ENCODE measurements around the gene SHC4.

Gene SHC4

DNA sequence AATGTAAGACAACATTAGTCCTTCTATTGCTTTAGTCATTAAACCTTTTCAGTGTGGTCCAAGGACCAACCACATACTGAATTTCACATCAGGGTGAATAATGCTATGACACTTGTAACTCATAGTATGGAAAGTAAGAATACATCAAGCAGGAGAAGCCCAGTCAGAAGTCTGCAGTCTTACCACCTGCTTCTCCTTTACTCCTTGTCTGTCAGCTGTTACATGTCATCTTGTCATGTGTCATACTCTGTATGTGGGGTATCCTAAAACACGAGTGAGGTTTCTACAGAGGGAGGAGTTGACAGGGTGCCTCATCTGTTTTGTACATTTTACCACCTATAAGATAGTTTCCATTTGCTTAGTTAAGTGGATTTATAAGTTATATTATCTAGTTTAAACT lies 118.6 kb downstream of the SHC4 start:
- DNase-seq (ENCODE audit: low read depth in 2 of 2): no peak
- TF ChIP-seq, protein P1, sequence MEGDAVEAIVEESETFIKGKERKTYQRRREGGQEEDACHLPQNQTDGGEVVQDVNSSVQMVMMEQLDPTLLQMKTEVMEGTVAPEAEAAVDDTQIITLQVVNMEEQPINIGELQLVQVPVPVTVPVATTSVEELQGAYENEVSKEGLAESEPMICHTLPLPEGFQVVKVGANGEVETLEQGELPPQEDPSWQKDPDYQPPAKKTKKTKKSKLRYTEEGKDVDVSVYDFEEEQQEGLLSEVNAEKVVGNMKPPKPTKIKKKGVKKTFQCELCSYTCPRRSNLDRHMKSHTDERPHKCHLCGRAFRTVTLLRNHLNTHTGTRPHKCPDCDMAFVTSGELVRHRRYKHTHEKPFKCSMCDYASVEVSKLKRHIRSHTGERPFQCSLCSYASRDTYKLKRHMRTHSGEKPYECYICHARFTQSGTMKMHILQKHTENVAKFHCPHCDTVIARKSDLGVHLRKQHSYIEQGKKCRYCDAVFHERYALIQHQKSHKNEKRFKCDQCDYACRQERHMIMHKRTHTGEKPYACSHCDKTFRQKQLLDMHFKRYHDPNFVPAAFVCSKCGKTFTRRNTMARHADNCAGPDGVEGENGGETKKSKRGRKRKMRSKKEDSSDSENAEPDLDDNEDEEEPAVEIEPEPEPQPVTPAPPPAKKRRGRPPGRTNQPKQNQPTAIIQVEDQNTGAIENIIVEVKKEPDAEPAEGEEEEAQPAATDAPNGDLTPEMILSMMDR (IDR thresholded peaks at IDR 0.05; ENCODE audit: low read depth, low read length): no peak
- H3K4me3 ChIP-seq (replicated peaks in 1 of 2; ENCODE audit: low read depth in 2 of 2, low read length in 2 of 2): no peak overlapping the region

DNA sequence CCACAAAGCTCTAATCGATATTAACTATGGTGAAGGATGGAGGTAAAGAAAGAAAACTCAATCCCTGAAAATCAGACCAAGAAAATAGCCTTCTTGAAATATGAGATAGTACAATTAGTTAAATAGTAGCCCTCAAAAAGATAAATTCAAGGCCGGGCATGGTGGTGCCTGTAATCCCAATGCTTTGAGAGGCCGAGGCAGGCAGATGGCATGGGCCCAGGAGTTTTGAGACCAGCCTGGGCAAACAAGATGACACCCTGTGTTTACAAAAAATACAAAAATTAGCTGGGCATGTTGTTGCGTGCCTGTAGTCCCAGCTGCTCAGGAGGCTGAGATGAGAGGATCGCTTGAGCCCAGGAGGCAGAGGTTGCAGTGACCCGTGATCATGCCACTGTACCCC lies 121.2 kb downstream of the SHC4 start:
- H3K4me3 ChIP-seq (replicated peaks in 1 of 2; ENCODE audit: low read depth in 2 of 2, low read length in 2 of 2): no peak overlapping the region
- TF ChIP-seq, protein P1 (IDR thresholded peaks at IDR 0.05; ENCODE audit: low read depth, low read length): no peak
- DNase-seq (ENCODE audit: low read depth in 2 of 2): no peak

DNA sequence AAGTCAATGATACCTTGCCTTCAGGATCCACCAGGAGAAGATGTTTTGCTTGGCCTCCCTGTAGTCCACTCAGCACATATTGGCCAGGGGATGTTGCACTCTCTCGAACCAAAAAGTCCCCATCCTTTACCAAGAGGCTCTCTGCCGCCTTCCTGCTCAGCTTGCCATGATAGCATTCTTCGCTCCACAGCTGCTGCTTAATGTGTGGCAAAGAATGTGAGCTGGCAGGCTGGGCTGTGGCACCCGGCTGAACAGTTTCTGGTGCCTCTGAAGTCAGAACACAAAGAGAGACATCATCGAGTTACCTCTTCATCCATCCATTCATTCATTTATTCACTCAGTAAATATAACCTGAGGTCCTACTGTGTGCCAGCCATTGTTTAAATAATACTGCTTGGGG lies 129.0 kb downstream of the SHC4 start:
- no peak overlapping the region for H3K4me3 ChIP-seq (replicated peaks in 1 of 2; ENCODE audit: low read depth in 2 of 2, low read length in 2 of 2)
- TF ChIP-seq, protein P1 (IDR thresholded peaks at IDR 0.05; ENCODE audit: low read depth, low read length): no peak
- no peak for DNase-seq (ENCODE audit: low read depth in 2 of 2)

DNA sequence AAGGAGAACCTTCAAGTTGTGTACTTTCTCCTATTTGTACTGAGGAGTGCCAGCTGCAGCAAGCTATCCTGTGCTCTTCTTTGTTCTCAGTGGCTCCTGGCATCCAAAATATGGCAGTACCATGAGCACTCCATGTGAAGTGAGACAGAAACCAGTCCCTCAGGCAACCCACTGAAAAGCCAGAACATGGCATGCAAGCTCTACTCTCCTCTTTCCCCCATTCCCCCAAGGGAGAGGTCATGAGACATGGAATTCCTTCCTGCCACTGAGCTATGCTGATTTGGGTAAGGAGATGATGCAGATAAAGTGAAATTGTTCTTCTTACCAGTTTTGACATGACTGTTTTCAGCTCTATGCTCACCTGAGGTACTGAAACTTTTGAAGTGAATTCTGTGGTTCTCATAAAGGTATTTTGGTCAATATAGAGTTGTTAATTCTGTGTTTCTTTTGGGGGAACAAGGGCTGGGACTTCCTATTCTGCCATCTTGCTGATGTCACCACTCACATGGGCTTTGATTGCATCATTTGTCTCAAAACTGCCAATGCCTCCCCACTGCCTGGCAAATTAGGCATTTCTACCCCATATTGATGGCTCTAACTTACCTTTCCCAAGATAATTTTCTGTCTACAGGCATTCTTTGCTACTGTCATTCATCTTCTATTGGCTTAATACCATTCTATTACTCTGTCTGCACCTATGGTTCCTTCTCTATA lies 130.0 kb downstream of the SHC4 start:
- TF ChIP-seq, protein P1 (IDR thresholded peaks at IDR 0.05; ENCODE audit: low read depth, low read length): no peak
- no peak for DNase-seq (ENCODE audit: low read depth in 2 of 2)
- no peak overlapping the region for H3K4me3 ChIP-seq (replicated peaks in 1 of 2; ENCODE audit: low read depth in 2 of 2, low read length in 2 of 2)

DNA sequence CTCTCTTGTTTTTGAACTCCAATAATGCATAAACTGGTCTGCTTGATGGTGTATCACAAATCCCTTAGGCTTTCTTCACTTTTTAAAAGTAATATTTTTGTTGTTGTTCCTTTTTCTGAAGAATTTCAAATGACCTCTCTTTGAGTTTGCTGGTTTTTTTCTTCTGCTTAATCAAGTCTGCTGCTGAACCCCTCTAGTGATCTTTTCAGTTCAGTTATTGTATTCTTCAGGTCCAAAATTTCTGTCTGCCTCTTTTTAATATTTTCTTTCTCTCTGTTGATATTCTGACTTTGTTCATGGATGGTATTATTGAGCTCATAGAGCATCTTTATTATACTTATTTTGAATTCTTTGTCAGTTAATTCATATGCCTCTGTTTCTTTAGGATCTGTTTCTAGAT lies 131.1 kb downstream of the SHC4 start:
- no peak for DNase-seq (ENCODE audit: low read depth in 2 of 2)
- TF ChIP-seq, protein P1 (IDR thresholded peaks at IDR 0.05; ENCODE audit: low read depth, low read length): no peak
- H3K4me3 ChIP-seq (replicated peaks in 1 of 2; ENCODE audit: low read depth in 2 of 2, low read length in 2 of 2): no peak overlapping the region

DNA sequence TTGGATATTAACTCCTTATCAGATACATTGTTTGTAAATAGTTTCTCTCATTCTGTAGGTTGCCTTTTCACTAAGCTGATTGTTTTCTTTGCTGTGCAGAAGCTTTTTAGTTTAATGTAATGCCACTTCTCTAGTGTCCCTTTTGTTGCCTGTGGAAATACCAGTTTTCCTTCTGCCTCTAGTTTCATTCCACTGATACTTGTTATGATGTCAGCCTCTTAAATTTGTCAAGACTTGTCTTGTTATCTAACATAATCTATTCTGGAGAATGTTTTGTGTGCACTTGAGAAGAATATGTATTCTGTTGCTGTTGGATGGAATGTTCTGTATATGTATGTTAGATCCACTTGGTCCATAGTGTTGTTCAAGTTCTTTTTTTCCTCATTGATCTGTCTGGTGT lies 134.8 kb downstream of the SHC4 start:
- TF ChIP-seq, protein P1 (IDR thresholded peaks at IDR 0.05; ENCODE audit: low read depth, low read length): no peak
- no peak overlapping the region for H3K4me3 ChIP-seq (replicated peaks in 1 of 2; ENCODE audit: low read depth in 2 of 2, low read length in 2 of 2)
- no peak for DNase-seq (ENCODE audit: low read depth in 2 of 2)

DNA sequence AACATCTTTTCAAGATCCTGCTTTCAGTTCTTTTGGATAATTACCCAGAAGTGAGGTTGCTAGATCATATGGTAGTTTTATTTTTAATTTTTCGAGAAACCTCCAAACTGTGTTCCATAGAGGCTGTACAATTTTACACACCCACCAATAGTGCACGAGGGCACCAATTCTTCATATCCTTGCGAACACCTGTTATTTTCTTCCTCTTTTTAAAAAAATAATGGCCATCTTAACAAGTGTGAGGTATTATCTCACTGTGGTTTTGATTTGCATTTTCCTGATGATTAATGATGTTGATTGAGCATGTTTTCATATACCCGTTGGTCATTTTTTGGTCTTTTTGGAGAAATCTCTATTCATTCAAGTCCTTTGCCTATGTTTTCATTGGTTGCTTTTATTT lies 135.2 kb downstream of the SHC4 start:
- no peak for DNase-seq (ENCODE audit: low read depth in 2 of 2)
- TF ChIP-seq, protein P1 (IDR thresholded peaks at IDR 0.05; ENCODE audit: low read depth, low read length): no peak
- no peak overlapping the region for H3K4me3 ChIP-seq (replicated peaks in 1 of 2; ENCODE audit: low read depth in 2 of 2, low read length in 2 of 2)

Data from cardiac fibroblast (primary cell).